GM21367 (cell line): ENCODE results near the gene NME4.
"Not testable (repeated sequence)": the region's sequence is repeated elsewhere in the genome, so short reads cannot be mapped to it uniquely, and the experiment has no call there.

ENCODE experiments used
- ATAC-seq: cut with Tn5 transposase; IDR thresholded peaks from one replicate; pipeline ENCODE4 v1.9.1; 2021; ENCODE audit not compliant: unreplicated experiment

The NME4 gene

GRCh38 chr16:375927-376816 lies 20.8 kb upstream of the NME4 start:
- no peak for ATAC-seq

GRCh38 chr16:376817-377418 lies 20.1 kb upstream of the NME4 start:
- no peak for ATAC-seq

- ATAC-seq: no peak
These were observed 19.5 kb upstream of the NME4 start for GRCh38 chr16:377419-377951.

DNA sequence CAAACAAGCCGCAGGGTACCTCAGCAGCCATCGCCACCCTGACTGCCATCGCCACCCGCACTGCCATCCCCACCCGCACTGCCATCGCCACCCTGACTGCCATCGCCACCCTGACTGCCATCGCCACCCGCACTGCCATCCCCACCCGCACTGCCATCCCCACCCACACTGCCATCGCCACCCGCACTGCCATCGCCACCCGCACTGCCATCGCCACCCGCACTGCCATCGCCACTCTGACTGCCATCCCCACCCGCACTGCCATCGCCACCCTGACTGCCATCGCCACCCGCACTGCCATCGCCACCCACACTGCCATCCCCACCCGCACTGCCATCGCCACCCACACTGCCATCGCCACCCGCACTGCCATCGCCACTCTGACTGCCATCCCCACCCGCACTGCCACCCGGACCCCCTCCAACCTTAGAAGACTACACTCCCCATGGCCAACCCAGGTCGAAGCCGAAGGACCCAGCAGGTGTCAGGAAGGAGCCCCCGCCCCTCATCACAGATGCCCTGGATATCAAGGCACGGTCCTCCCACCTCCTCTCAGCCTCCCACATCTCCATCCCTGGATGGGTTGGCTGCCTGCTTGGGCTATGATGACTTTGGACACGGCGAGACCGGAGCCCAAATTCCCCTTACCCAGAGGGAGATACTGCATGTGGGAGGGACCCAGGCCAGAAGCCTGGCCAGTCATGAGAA lies 18.7 kb upstream of the NME4 start:
- not testable (repeated sequence) for ATAC-seq

- ATAC-seq: no peak
These were observed 18.2 kb upstream of the NME4 start for GRCh38 chr16:378821-379182.

DNA sequence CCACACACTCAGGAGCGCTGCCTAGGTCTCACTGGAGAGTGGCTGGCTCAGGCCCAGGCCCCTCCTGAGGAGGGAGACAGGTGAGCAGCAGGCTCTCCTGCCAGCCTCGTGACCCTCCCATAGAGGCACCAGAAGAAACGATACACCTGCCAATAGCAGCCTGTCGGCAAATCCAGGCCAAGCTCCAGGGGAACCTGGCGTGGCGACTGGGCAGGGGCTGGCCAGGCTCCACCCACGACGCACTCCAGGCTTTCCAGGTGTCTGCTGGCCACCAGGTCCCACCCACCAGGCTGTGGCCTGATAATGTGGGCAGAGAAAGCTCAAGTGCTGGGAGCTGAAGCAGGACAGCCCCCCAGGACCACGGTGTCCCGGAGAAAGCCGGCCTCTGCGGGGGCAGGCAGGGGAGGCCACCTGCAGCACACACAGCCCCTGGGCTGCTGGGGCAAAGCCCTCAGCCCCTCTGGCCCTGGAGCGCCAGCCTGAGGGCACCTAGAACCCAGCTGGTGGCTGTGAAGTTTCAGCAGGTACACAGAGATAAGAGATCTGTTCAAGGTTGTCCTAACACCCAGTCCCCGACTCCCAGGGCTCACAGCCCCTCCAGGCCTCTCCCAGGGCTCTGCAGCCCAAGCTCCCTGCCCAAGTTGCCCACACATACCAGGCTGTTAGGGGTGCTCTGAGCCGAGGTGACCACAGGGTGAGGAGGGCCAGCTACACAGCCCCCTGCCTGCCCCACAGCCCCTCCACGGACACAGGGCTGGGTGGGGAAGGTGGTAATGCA lies 17.6 kb upstream of the NME4 start:
- no peak for ATAC-seq

DNA sequence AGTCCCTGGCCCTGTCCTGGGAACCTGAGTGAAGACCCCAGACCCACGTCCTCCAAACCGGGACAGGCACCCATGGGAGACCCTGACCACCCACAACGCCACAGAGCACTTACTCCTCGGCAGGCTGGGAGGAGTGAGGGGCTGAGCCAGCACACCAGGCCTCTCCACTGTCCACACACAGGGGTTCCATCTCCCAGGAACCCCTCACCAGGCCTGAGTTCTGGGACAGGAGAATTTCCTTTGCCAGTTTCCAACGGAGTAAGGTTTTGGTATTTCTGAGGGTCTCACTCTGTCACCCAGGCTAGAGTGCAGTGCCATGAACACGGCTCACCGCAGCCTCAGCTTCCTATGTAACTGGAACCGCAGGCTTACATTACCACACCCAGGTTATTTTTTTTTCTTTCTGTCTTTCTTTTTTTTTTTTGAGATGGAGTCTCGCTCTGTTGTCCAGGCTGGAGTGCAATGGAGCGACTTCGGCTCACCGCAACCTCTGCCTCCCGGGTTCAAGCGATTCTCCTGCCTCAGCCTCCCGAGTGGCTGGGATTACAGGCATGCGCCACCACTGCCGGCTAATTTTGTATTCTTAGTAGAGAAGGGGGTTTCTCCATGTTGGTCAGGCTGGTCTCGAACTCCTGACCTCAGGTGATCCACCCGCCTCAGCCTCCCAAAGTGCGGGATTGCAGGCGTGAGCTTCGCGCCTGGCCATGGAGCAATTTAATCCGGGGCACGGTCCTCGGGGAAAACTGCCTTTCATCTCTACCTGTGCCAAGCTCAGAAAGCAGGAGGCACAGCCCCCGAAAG lies 16.8 kb upstream of the NME4 start:
- ATAC-seq: no peak

DNA sequence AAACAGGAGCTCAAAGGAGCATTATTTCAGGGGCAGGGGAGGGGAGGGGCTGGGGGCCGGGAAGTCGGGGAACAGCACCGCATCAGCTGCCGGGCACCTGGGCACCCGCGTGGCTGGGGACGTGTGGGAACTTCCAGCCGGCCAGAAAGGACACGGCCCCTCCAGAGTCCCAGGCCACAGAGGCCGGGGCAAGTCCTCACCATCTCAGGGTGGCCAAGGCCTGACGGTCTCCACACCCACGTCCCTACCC lies 16.3 kb upstream of the NME4 start:
- ATAC-seq: no peak

DNA sequence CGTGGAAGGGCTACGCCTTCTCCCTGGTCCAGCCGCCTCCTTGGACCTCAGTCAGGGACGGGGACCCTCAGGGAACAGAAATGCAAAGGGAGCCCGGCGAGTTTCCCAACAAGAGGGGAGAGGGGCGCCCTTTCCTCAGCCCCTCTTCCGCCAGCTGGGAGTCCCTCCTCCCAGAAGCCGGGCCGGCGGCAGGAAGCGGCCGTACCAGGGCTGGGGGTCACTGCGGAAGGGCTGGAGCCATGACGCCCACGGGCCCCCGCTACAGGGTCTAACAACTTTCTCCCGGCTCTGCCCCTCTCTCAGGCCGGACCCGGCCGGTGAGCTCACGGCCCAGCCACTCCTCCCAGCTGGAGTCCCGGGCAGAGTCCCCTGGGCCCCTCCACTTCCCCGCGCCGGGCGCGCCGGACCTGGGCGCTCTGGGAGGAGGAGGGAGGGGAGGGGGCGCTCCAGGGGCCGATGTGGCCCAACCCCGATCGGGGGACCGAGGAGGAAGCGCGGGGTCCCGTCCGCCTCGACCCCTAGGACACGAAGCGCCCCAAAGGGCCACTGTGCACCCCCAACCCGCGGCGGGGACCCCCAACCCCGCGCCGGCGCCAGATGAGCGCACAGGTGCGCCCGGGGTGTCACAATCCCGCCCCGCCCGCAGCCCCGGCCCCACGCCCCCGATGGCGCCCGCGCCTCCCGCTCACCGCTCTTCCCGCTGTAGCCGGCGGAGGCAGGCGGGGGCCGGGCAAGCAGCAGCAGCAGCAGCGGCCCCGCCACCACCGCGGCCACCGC lies 15.8 kb upstream of the NME4 start:
- ATAC-seq: peak; percentile 17

- peak; percentile 39 for ATAC-seq
These were observed 14.9 kb upstream of the NME4 start, which contains the start of gene PGAP6 for GRCh38 chr16:381789-382717. Gene PGAP6 (minus strand): TSS chr16:381978. CDS start chr16:381821, 157 bp downstream.

- no peak for ATAC-seq
These were observed 13.5 kb upstream of the NME4 start for GRCh38 chr16:383326-384051.

GRCh38 chr16:386641-387156 lies 10.3 kb upstream of the NME4 start:
- no peak for ATAC-seq

GRCh38 chr16:387761-388666 lies 9.0 kb upstream of the NME4 start:
- ATAC-seq: not testable (repeated sequence)

- ATAC-seq: no peak
These were observed 7.6 kb upstream of the NME4 start for GRCh38 chr16:389352-389751.

DNA sequence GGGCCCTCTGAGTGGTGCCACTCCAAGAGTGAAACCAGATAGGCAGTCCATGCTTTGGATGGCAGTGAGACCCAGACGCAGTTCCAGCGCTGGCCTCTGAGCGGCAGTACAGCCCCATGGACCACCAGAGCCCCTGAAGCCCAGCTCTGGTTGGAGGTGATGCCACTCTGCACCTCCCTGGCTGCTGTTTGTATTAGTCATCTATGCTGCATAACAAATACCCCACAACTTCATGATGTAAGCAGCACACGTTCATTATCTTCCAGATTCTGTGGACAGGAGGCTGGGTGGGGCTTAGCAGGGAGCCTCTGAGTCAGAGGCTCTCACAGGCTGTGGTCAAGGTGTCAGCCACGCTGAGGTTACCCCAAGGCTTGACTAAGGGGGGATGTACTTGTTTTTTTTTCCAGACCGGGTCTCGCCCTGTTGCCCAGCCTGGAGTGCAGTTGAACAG lies 5.1 kb upstream of the NME4 start:
- ATAC-seq: no peak

DNA sequence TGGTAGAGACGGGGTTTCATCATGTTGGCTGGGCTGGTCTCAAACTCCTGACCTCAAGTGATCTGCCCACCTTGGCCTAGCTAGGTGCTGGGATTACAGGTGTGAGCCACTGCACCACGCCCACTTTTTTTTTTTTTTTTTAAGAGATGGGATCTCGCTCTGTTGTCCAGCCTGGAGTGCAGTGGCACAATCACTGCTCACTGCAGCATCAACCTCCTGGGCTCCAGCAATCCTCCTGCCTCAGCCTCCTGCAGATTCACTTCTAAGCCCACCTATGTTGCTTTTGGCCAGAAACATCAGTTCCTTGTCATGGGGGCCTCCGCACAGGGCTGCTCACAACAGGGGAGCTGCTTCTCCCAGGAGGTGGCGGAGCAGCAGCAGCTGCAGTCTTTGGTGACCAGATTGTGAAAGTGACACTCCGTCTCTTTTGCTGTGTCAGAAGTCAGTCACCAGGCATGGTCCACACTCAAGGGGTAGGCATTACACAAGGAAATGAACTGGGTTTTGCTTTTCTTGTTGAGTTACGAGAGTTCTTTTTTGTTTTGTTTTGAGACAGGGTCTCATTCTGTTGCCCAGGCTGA lies 4.5 kb upstream of the NME4 start:
- no peak for ATAC-seq
